ENCODE results near the gene HSDL2. TPM values are rescaled to one million over a fixed set of nuclear protein-coding genes. Genes with fewer than 3 reads are reported as not detected.
"Not testable (repeated sequence)": the region's sequence is repeated elsewhere in the genome, so short reads cannot be mapped to it uniquely, and the experiment has no call there.

Gene HSDL2
- total RNA-seq, 3 donors from 2014 or later, result 35.7 to 40.8 (median 38.1) TPM

GRCh38 chr9:112354081-112354743 lies 25.7 kb upstream of the HSDL2 start:
- ATAC-seq, result no peak
- no peak for DNase-seq
- no peak for TF ChIP-seq CTCF (IDR thresholded peaks at IDR 0.05)
- Histone ChIP-seq H3K4me3 (no peak overlapping the region), H3K4me1 (ENCODE audit: low read depth) (no peaks in the 10 kb centered on the region), H3K36me3 (ENCODE audit: low read depth) (no peaks in the 10 kb centered on the region), H3K9me3 (no peaks in the 10 kb centered on the region)
- intact Hi-C loops (cut with DNase I, micrococcal nuclease), result loop anchor here in 1 of 2 donors (10.0 kb wide), 1 partner anchor 259 kb away; no protein-coding TSS in a partner anchor

GRCh38 chr9:112355427-112355897 lies 24.4 kb upstream of the HSDL2 start:
- H3K36me3 ChIP-seq (ENCODE audit: low read depth), result no peaks in the 10 kb centered on the region
- ATAC-seq, result no peak
- no peaks in the 10 kb centered on the region for H3K4me1 ChIP-seq (ENCODE audit: low read depth)
- DNase-seq, result no peak
- no peak for TF ChIP-seq CTCF (IDR thresholded peaks at IDR 0.05)
- intact Hi-C loops (cut with DNase I, micrococcal nuclease), result loop anchor here in 1 of 2 donors (10.0 kb wide), 1 partner anchor 261 kb away; no protein-coding TSS in a partner anchor
- H3K4me3 ChIP-seq, result no peak overlapping the region
- no peaks in the 10 kb centered on the region for H3K9me3 ChIP-seq

GRCh38 chr9:112360047-112360804 lies 19.7 kb upstream of the HSDL2 start:
- H3K9me3 ChIP-seq, result no peaks in the 10 kb centered on the region
- intact Hi-C loops (cut with DNase I, micrococcal nuclease), result loop anchor here in 1 of 2 donors (5.0 kb wide), 1 partner anchor 268 kb away; no protein-coding TSS in a partner anchor
- H3K4me3 ChIP-seq, result no peak overlapping the region
- ATAC-seq (no peak), DNase-seq (no peak)
- H3K36me3 ChIP-seq (ENCODE audit: low read depth), result no peaks in the 10 kb centered on the region
- H3K4me1 ChIP-seq (ENCODE audit: low read depth), result no peaks in the 10 kb centered on the region
- TF ChIP-seq CTCF (IDR thresholded peaks at IDR 0.05), result no peak

- Histone ChIP-seq H3K9me3 (no peaks in the 10 kb centered on the region), H3K36me3 (ENCODE audit: low read depth) (no peaks in the 10 kb centered on the region), H3K4me1 (ENCODE audit: low read depth) (no peaks in the 10 kb centered on the region), H3K4me3 (no peak overlapping the region)
- peak in 1 of 3 donors; percentile 56 for DNase-seq
- intact Hi-C loops (cut with DNase I, micrococcal nuclease), result loop anchor here in 1 of 2 donors (5.0 kb wide), 1 partner anchor 269 kb away; no protein-coding TSS in a partner anchor
- peak; percentile 44 for ATAC-seq
- TF ChIP-seq CTCF (IDR thresholded peaks at IDR 0.05), result peak; percentile 11
Observed at GRCh38 chr9:112361601-112362000, 18.3 kb upstream of the HSDL2 start.

- H3K4me3 ChIP-seq, result no peak overlapping the region
- H3K36me3 ChIP-seq (ENCODE audit: low read depth), result no peaks in the 10 kb centered on the region
- H3K9me3 ChIP-seq, result peaks cover 3% of the 10 kb centered on the region
- no peak for TF ChIP-seq CTCF (IDR thresholded peaks at IDR 0.05)
- DNase-seq (no peak), ATAC-seq (no peak)
- intact Hi-C loops (cut with DNase I, micrococcal nuclease), result loop anchor here in 1 of 2 donors (5.0 kb wide), 1 partner anchor 272 kb away; no protein-coding TSS in a partner anchor
- H3K4me1 ChIP-seq (ENCODE audit: low read depth), result no peaks in the 10 kb centered on the region
Observed at GRCh38 chr9:112364761-112365160, 15.1 kb upstream of the HSDL2 start.

- H3K36me3 ChIP-seq (ENCODE audit: low read depth); DNase-seq; intact Hi-C loops (cut with DNase I, micrococcal nuclease); ATAC-seq; H3K9me3 ChIP-seq; H3K4me3 ChIP-seq; H3K4me1 ChIP-seq (ENCODE audit: low read depth): not testable (repeated sequence)
Observed at GRCh38 chr9:112365257-112365656, 14.7 kb upstream of the HSDL2 start.
